Raji (cell line): ENCODE data around the gene TBR1.

ENCODE experiments used
- POLR2A ChIP-seq: IDR thresholded peaks from 2 replicates; pipeline ENCODE4 v1.6.1; 2011; ENCODE audit warnings: low read depth, low read length, control low read depth; ENCODE audit not compliant: insufficient read depth

TBR1 gene

GRCh38 chr2:161415987-161416707 lies at the start of gene TBR1:
TSS of gene TBR1 (plus strand) at chr2:161416297. CDS start at chr2:161416411, 114 bp downstream.
- TF ChIP-seq POLR2A = no peak

DNA sequence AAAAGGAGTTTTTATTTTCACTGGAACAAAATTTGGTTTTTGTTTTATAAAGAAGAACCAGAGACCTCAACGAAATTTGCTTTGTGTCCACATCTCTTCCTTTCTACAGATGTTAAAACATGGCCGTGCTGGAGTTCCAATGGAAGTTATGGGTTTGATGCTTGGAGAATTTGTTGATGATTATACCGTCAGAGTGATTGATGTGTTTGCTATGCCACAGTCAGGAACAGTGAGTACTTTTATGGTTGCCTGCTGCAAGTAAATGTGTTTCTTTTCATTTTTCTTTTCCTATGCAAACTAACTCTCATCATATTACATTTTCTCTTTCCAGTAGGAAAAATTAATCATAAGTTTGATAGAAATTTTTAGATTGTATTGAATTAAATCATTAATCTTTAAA lies 48.4 kb upstream of the TBR1 start:
- no peak for TF ChIP-seq POLR2A

DNA sequence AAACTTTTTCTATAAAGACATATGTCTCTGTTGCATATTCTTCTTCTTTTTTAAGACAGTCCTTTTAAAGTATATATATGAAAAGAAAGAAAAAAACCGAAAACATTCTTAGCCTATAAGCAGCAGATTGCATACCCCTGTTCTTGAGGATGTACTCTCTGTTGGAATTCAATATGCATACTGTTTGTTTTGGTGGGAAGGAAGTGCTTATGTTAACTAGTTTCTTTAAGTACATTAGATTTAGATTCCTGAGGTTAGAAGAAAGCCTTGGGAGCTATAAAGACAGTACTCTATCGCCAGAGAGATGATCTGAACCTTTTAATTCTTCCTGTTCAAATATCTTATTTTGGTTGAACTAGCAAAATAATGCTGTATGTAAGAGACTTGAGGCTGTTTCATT lies 46.8 kb upstream of the TBR1 start:
- TF ChIP-seq POLR2A = no peak

DNA sequence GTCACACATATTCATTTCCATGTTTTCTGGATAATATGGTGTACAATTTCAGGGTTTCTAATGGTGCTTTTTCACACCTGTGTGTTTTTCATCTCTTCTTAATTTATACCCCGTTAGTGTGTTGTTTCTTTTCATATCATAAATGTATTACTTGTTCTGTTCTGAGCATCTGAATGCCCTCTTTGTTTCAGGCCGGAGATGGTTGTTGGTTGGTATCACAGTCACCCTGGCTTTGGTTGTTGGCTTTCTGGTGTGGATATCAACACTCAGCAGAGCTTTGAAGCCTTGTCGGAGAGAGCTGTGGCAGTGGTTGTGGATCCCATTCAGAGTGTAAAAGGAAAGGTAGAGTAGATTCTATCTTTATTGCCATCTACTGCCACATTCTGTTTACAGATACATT lies 45.1 kb upstream of the TBR1 start:
- TF ChIP-seq POLR2A = no peak

DNA sequence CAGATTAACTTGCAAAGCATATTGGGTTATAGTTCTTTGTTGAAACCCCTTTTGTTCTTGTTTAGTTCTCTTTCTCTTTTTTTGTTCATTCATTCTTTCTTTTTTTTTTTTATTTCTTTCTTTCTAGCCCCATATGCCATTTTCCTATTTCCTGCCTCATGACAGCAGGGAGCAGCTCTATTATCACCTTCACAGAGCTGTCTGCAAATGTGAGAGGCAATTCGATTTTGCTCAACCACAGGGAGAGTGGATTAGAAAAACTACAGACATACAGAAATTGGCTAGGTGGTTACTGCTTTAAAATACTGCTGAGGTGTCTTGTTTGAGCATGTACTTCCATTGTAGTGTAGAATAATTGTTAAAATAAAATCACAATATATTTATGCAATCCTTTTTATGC lies 44.2 kb upstream of the TBR1 start:
- TF ChIP-seq POLR2A = no peak

GRCh38 chr2:161373942-161374341 lies 42.2 kb upstream of the TBR1 start:
- TF ChIP-seq POLR2A = no peak

GRCh38 chr2:161374446-161374845 lies 41.7 kb upstream of the TBR1 start:
- TF ChIP-seq POLR2A = no peak

DNA sequence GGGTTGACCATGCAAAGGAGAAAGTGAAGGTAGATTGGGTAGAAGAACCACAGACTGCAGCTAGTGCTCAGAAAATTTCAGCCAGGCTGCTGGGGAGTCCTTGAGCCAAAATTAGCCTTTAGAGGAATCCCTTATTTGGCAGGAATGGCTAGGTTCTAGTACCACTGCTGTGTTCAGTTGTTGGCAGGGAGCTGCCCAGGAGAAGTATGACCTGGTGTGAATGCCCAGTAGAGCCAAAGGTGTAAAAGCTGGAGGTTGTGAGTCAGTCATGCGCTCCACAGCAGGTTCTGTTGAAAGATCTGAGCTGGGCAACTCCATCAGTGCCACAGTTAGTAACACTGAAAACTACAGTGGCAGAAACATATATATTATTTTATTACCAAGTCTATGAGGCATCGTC lies 36.4 kb upstream of the TBR1 start:
- TF ChIP-seq POLR2A = no peak

GRCh38 chr2:161381546-161381945 lies 34.6 kb upstream of the TBR1 start:
- TF ChIP-seq POLR2A = no peak

DNA sequence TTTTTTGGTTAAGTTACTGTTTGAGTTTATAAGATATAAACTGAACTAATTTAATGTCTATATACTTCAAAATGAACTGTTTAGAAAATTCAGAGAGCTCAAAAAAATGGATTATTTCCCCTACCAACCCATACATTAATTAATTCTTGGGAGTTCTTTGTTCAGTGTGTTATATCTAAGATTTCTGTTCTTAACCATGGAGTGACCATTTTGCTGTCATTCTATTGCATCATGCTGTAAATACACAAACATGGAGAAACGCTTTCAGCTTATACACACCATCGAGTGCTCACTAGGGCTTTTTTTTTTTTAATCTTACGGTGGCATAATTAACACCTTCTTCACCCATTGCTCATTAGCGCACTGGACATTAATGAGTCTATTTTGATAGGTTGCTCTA lies 33.4 kb upstream of the TBR1 start:
- no peak for TF ChIP-seq POLR2A

DNA sequence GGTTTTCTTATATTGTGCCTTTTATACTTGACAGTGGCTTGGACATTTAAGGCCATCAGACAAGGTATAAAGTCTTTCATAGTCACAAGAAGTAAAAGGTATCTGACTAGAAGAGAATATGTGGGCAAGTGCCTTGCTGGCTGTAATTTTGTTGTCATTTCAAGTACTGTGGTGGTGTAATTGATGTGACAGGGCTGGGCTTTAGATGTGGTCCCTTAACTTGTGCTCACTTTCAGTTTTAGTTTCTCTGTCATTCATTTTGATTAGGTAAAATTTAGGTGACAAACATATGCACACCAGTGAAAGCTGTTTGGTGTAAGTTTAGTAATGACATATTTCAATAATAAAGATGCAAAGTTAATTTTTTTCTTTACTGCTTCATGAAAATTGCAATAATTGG lies 31.2 kb upstream of the TBR1 start:
- TF ChIP-seq POLR2A = no peak

- TF ChIP-seq POLR2A = no peak
These were observed 29.8 kb upstream of the TBR1 start for GRCh38 chr2:161386228-161386824.

DNA sequence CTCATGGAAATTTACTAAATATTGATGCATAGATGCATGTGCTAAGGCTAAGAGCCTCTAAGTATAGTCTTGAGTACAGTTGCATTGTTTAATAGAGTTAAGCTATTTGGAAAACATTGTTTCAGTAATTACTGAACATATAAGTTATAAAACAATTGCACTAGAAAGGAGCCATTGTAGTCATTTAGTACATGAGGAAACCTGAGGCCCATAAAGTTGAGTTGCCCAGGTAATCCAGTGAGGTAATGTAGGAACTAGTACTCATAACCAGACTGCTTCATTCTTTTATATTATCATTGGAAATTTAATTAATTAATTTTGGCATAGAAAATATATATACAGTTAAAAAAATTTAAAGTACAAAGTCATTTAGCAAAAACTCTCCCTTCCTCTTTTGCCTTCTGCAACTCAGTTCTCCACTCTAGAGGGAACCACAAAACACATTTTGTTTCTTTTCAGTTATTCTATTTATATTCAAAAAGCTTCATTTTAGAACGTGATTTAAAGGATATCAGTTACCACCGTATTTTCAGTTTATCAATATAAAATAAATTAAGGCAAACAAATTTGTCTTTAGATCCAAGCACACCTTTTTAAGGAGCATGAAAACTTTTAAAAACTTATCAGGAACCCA lies 27.8 kb upstream of the TBR1 start:
- TF ChIP-seq POLR2A = no peak

GRCh38 chr2:161391737-161392506 lies 24.2 kb upstream of the TBR1 start:
- no peak for TF ChIP-seq POLR2A

GRCh38 chr2:161400076-161400475 lies 16.0 kb upstream of the TBR1 start:
- no peak for TF ChIP-seq POLR2A

DNA sequence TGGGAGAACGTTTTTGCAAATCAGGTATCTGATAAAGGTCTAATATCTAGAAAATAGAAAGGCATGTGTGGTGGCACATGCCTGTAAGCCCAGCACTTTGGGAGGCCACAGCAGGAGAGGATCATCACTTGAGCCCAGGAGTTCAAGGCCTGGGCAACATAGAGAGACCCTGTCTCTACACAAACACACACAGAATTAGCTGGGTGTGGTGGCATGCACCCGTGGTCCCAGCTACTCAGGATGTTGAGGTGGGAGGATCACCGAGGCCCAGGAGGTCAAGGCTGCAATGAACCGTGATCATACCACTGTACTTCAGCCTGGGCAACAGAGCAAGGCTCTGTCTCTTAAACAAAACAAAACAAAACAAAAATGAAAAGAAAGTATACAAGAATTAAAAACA lies 13.8 kb upstream of the TBR1 start:
- TF ChIP-seq POLR2A = no peak
